ENCODE results near the gene STARD13.

GRCh38 chr13:33158816-33159215 is 126.7 kb downstream of the STARD13 start:
- TF ChIP-seq CTCF (IDR thresholded peaks at IDR 0.05): no peak
- TF ChIP-seq EZH2phosphoT487 (IDR thresholded peaks at IDR 0.05): no peak
